Activated naive CD4-positive, alpha-beta T cell treated with anti-CD3 and anti-CD28 coated beads for 36 hours (primary cell): ENCODE results near the gene CD109. TPM values are rescaled to one million over a fixed set of nuclear protein-coding genes. Genes with fewer than 3 reads are reported as not detected.

ENCODE experiments used
- CTCF ChIA-PET: fragments of 350-600 bp; sonication (Branson Sonifier 250); formaldehyde crosslinking; loops from one replicate; lab custom pipeline; 2021; ENCODE audit warnings: antibody characterized with exemption; lab: Charles Lee
- DNase-seq: peaks from one replicate; pipeline ENCODE4 v3.0.0-alpha.2; 2020
- H3K27ac Mint-ChIP-seq: one replicate; pipeline ENCODE4 v1.8.0; 2021; ENCODE audit warnings: mild to moderate bottlenecking, mixed read lengths
- H3K27me3 Mint-ChIP-seq: one replicate; pipeline ENCODE4 v1.8.0; 2021; ENCODE audit warnings: low read depth, mixed read lengths
- H3K36me3 Mint-ChIP-seq: one replicate; pipeline ENCODE4 v1.8.0; 2021; ENCODE audit warnings: low read depth, mixed read lengths
- H3K4me1 Mint-ChIP-seq: one replicate; pipeline ENCODE4 v1.8.0; 2021; ENCODE audit warnings: low read depth, mixed read lengths
- H3K4me3 Mint-ChIP-seq: one replicate; pipeline ENCODE4 v1.8.0; 2021; ENCODE audit warnings: mild to moderate bottlenecking, moderate library complexity, mixed read lengths
- H3K9me3 Mint-ChIP-seq: one replicate; pipeline ENCODE4 v1.8.0; 2021; ENCODE audit warnings: mixed read lengths
- intact Hi-C: fragments of 100-400 bp; cut with micrococcal nuclease; formaldehyde crosslinking; loops from one replicate; pipeline ENCODE4 v1.15.1; 2023
- total RNA-seq, 2 experiments: library from RNA; stranded (reverse); gene quantifications; one replicate each; pipeline ENCODE4 v1.2.3, GENCODE V29; 2021

CD109 gene
- total RNA-seq, result 1 to 10 TPM; 6.7 to 7.6 TPM

DNA sequence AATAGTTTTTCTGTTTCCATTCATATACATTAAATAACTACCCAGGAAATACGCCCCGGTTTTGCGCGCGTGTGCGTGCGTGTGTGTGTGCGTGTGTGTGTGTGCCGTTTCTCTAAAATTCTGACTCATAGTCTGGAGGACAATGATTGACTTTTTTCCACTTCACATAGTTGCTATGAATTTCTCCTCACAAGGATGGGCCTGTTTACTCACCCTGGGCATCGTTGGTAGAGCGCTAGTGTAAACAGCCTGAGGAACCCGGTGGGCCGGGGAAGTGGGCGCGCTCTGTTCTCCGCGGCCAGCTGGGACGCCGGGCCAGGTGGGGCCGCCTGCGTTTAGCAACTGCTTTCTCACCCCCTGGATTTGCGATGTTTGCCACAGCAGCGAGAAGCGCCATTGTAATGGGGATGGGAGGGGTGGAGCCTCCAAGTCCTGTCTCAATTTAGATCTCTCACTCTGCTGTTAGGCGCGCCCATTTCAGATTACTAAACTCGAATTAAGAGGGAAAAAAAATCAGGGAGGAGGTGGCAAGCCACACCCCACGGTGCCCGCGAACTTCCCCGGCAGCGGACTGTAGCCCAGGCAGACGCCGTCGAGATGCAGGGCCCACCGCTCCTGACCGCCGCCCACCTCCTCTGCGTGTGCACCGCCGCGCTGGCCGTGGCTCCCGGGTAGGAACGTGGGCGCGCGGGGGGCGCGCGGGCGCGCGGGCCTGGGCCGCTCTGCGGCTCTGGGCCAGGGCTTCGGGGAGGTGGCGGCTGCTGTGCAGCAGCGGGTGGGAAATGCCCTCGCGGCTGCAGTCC is at the start of gene CD109:
TSS of gene CD109 (plus strand) at position 585 of the 803 bp plus-strand sequence. CDS start at position 598, 13 bp downstream.
- H3K9me3 Mint-ChIP-seq, result peaks cover 4% of the 10 kb centered on the region
- H3K4me1 Mint-ChIP-seq, result peaks cover 44% of the 10 kb centered on the region
- intact Hi-C loops, result loop anchor here (1.0 to 2.0 kb wide), 12 partner anchors 8 to 1547 kb away; partner anchors contain the start of genes CGAS, COX7A2 and EEF1A1
- H3K27ac Mint-ChIP-seq, result peak within 1 kb of the TSS; percentile 96
- DNase-seq, result peak; percentile 89
- peaks cover 9% of the 10 kb centered on the region for H3K27me3 Mint-ChIP-seq
- peaks cover 16% of the 10 kb centered on the region for H3K36me3 Mint-ChIP-seq
- H3K4me3 Mint-ChIP-seq, result peak within 1 kb of the TSS; percentile 92
- CTCF ChIA-PET, result interaction anchor here (0.6 to 1.6 kb wide), 3 partner anchors 20 to 229 kb away, joined by 3 to 8 read pairs (median 4); no protein-coding TSS in a partner anchor

DNA sequence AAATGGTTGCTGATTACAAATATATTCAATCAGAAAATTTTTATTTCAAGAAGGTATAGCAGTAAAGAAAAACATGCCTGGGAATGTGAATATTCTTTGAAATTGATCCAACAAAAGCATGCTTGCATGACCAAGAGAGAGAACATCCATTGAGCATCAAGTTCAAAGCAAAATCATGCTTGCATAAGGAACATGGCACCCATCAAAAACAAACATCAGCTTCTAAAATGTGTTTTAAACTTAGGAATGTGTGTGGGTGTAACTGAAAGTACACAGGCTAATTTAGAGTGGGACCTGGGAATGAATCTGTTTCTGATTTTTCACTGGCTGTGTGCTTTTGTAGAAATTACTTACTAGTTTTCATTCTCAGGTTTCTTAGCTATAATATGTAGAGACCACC is 47.8 kb upstream of the CD109 start:
- Mint-ChIP-seq H3K27ac (no peak overlapping the region), H3K4me3 (no peak overlapping the region), H3K9me3 (no peaks in the 10 kb centered on the region), H3K4me1 (peaks cover 9% of the 10 kb centered on the region), H3K27me3 (no peaks in the 10 kb centered on the region), H3K36me3 (peaks cover 3% of the 10 kb centered on the region)
- no peak for DNase-seq
- intact Hi-C loops, result no loop called here
- CTCF ChIA-PET, result interaction anchor here (0.9 to 1.1 kb wide), 3 partner anchors 11 to 1032 kb away, joined by 3 read pairs; no protein-coding TSS in a partner anchor

DNA sequence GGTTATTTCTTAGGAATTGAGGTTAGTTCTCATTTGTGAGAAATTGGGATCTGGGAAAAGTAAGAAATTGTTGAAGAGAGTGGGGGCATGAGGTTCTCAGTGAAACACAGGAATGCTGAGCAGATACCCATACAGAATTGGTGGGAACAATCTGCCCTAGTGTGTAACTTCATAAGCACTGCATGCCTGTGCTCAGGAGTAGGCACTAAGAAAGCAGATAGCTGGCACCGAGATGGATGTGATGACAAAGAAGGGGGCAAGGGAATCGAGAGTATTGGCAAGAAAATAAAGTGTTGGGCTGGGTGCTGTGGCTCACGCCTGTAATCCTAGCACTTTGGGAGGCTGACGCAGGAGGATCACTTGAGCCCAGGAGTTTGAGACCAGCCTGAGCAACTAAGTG is 46.2 kb upstream of the CD109 start:
- peaks cover 11% of the 10 kb centered on the region for H3K4me1 Mint-ChIP-seq
- no peak for DNase-seq
- H3K9me3 Mint-ChIP-seq, result no peaks in the 10 kb centered on the region
- intact Hi-C loops, result loop anchor here (5.0 kb wide), 2 partner anchors 1027 to 1953 kb away; partner anchors contain the start of genes KCNQ5 and SENP6
- no peak overlapping the region for H3K27ac Mint-ChIP-seq
- H3K4me3 Mint-ChIP-seq, result no peak overlapping the region
- H3K27me3 Mint-ChIP-seq, result no peaks in the 10 kb centered on the region
- H3K36me3 Mint-ChIP-seq, result peaks cover 3% of the 10 kb centered on the region
- CTCF ChIA-PET, result interaction anchor here (0.6 kb wide), 1 partner anchor 112 kb away, joined by 3 read pairs; no protein-coding TSS in a partner anchor

GRCh38 chr6:73652637-73653570 is 43.1 kb upstream of the CD109 start:
- H3K36me3 Mint-ChIP-seq, result peaks cover 3% of the 10 kb centered on the region
- intact Hi-C loops, result loop anchor here (1.0 to 5.0 kb wide), 8 partner anchors 43 to 1949 kb away; partner anchors contain the start of genes KCNQ5, SENP6 and TMEM30A
- CTCF ChIA-PET, result interaction anchor here (0.6 to 4.0 kb wide), 13 partner anchors 9 to 189 kb away, joined by 3 to 22 read pairs (median 5); partner anchors contain the start of gene EEF1A1

DNA sequence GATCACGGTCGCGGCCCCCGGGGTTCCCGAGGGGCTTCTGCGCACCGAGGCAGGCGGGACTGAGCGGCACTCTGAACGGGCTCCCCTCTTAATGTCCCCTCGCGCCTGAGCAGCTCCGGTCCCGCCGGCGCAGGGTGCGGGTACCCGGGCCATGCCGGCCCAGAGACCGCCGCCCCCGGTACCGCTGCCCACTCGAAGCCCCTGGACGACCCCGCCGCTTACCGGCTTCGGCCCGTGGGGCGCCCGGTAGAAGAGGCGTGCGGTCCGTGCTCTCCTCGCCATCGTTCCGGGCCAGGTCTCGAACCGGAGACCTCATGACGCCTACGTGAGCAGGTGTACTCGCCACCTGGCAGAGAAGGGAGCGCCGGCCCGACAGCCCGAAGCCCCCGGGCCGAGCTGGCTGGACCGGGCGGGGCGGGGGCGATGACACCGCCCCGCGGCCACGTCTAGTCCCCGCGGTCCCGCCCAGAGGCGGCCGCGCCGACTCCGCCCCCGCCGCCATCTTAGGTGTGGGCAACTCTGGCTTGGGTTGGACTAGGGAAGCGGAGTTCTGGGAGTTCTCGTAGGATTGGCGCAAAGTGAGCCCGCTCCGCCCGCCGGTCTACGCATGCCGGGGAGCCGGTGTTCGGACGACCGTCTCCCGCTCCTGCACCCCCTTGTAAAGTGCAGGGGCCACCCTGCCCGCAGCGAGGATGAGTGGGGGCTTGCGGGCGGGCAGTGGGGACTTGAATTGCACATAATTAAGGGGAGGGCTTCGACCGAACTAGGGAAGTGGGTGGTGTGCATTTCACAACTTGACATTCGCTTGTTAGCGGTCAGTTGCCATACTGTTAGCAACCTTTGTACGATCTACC is 42.2 kb upstream of the CD109 start, which contains the start of gene SLC17A5:
TSS of gene SLC17A5 (minus strand) at position 422 of the 854 bp plus-strand sequence. CDS start at position 316, 106 bp downstream.
- H3K4me3 Mint-ChIP-seq, result peak within 1 kb of the TSS; percentile 97
- intact Hi-C loops, result loop anchor here (1.0 to 5.0 kb wide), 16 partner anchors 8 to 1949 kb away; partner anchors contain the start of genes COX7A2, EEF1A1, KCNQ5 and KHDC1
- peak within 1 kb of the TSS; percentile 86 for H3K27ac Mint-ChIP-seq
- H3K9me3 Mint-ChIP-seq, result no peaks in the 10 kb centered on the region
- CTCF ChIA-PET, result interaction anchor here (0.6 to 4.0 kb wide), 10 partner anchors 22 to 697 kb away, joined by 3 to 22 read pairs (median 5); partner anchors contain the start of gene EEF1A1
- no peaks in the 10 kb centered on the region for H3K27me3 Mint-ChIP-seq
- peaks cover 3% of the 10 kb centered on the region for H3K36me3 Mint-ChIP-seq
- DNase-seq, result peak; percentile 92
- H3K4me1 Mint-ChIP-seq, result peaks cover 18% of the 10 kb centered on the region

More at GRCh38 chr6:73652637-73653570, 43.1 kb upstream of the CD109 start:
- DNase-seq, result peak; percentile 83
- Mint-ChIP-seq H3K4me3 (peak overlapping the region; percentile 92), H3K27ac (peak overlapping the region; percentile 86), H3K27me3 (no peaks in the 10 kb centered on the region), H3K4me1 (peaks cover 17% of the 10 kb centered on the region), H3K9me3 (no peaks in the 10 kb centered on the region)

DNA sequence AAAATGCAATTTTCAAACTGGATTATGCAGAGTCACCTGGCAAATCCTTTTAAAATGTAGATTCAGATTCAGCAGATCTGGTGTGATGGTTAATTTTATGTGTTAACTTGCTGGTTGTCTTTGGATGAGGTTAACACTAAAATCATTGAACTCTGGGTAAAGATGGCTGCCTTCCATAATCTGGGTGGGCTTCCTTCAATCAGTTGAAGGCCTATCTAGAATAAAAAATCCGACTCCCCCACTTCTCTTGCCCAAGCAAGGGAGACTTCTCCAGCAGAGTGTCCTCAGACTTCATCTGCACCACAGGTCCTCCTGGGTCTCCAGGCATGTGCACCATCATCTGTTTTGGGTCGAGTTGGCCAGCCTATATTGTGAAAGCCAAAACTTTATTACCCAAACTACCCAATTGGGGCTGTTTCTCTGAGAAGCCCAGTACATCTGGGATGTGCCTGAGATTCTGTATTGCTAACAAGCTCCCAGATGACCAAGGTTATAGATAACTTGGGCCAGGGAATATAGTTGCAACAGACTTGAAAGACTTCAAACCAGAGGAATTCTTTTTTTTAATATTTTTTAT is 40.6 kb upstream of the CD109 start:
- H3K27ac Mint-ChIP-seq, result no peak overlapping the region
- intact Hi-C loops, result loop anchor here (2.0 kb wide), 1 partner anchor 67 kb away; no protein-coding TSS in a partner anchor
- peaks cover 18% of the 10 kb centered on the region for H3K4me1 Mint-ChIP-seq
- H3K4me3 Mint-ChIP-seq, result peak overlapping the region; percentile 32
- H3K27me3 Mint-ChIP-seq, result no peaks in the 10 kb centered on the region
- no peak for DNase-seq
- no peaks in the 10 kb centered on the region for H3K36me3 Mint-ChIP-seq
- CTCF ChIA-PET, result interaction anchor here (4.0 kb wide), 1 partner anchor 77 kb away, joined by 22 read pairs; no protein-coding TSS in a partner anchor
- H3K9me3 Mint-ChIP-seq, result no peaks in the 10 kb centered on the region

GRCh38 chr6:73656531-73657145 is 39.4 kb upstream of the CD109 start:
- peaks cover 18% of the 10 kb centered on the region for H3K4me1 Mint-ChIP-seq
- intact Hi-C loops, result no loop called here
- H3K9me3 Mint-ChIP-seq, result no peaks in the 10 kb centered on the region
- H3K27ac Mint-ChIP-seq, result no peak overlapping the region
- CTCF ChIA-PET, result no interaction called here
- no peaks in the 10 kb centered on the region for H3K27me3 Mint-ChIP-seq
- no peak overlapping the region for H3K4me3 Mint-ChIP-seq
- no peaks in the 10 kb centered on the region for H3K36me3 Mint-ChIP-seq
- DNase-seq, result no peak

DNA sequence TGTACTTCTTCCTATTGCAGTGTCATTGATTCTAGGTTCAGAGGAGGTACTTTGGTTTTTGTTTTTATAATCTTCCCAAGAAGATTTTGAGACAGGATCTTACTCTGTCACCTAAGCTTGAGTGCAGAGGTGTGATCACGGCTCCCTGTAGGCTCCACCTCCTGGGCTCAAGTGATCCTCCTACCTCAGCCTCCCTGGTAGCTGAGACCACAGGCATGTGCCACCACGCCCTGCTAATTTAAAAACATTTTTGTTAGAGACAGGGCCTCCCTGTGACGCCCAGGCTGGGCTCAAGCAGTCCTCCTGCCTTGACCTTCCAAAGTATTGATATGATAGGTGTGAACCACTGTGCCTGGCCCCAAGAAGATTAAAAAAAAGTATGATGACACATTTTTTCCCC is 38.8 kb upstream of the CD109 start:
- peak; percentile 11 for DNase-seq
- intact Hi-C loops, result no loop called here
- no peak overlapping the region for H3K4me3 Mint-ChIP-seq
- H3K4me1 Mint-ChIP-seq, result peaks cover 18% of the 10 kb centered on the region
- CTCF ChIA-PET, result no interaction called here
- no peaks in the 10 kb centered on the region for H3K36me3 Mint-ChIP-seq
- H3K27me3 Mint-ChIP-seq, result no peaks in the 10 kb centered on the region
- no peak overlapping the region for H3K27ac Mint-ChIP-seq
- H3K9me3 Mint-ChIP-seq, result no peaks in the 10 kb centered on the region

- H3K27ac Mint-ChIP-seq, result no peak overlapping the region
- H3K36me3 Mint-ChIP-seq, result no peaks in the 10 kb centered on the region
- intact Hi-C loops, result no loop called here
- DNase-seq, result no peak
- peaks cover 4% of the 10 kb centered on the region for H3K27me3 Mint-ChIP-seq
- no peaks in the 10 kb centered on the region for H3K9me3 Mint-ChIP-seq
- H3K4me3 Mint-ChIP-seq, result no peak overlapping the region
- CTCF ChIA-PET, result interaction anchor here (1.6 kb wide), 1 partner anchor 68 kb away, joined by 5 read pairs; no protein-coding TSS in a partner anchor
- H3K4me1 Mint-ChIP-seq, result peaks cover 5% of the 10 kb centered on the region
Observed at GRCh38 chr6:73664701-73665100, 31.3 kb upstream of the CD109 start.

DNA sequence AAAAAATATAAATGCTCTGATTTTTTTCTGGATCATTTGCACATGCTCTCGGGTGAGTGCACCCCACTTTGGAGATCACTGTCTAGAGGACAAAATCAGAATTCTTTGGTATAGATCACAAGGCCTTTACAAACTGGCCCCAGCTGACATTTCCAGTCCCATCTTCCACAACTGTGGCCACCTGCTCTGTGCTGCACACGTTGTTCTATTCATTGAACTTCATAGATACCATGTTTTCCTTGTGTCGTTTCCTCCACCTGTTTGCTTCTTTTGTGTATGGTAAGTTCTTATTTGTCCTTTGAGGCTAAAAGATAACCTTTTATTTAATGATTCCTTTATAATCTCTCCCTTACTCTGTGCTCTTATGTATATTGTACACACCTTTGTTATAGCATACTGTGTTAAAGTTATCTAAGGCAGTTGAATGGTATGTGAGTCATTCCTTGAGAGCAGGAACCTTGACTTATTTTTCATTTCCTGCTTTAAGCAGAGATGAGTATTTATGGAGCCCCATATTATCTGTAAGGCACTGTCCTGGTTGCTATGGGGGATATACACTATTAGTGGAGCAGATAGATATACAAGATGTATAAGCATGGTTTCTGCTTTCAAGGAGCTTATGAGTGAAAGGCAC is 30.2 kb upstream of the CD109 start:
- no peak overlapping the region for H3K27ac Mint-ChIP-seq
- H3K36me3 Mint-ChIP-seq, result no peaks in the 10 kb centered on the region
- no peaks in the 10 kb centered on the region for H3K9me3 Mint-ChIP-seq
- H3K4me3 Mint-ChIP-seq, result no peak overlapping the region
- peaks cover 5% of the 10 kb centered on the region for H3K4me1 Mint-ChIP-seq
- H3K27me3 Mint-ChIP-seq, result peaks cover 11% of the 10 kb centered on the region
- DNase-seq, result no peak
- CTCF ChIA-PET, result interaction anchor here (0.8 to 1.7 kb wide), 3 partner anchors 9 to 67 kb away, joined by 5 read pairs; no protein-coding TSS in a partner anchor
- intact Hi-C loops, result no loop called here
